Measurements from ENCODE around the gene RHO.

GRCh38 chr3:129501630-129502029 is 26.8 kb upstream of the RHO start:
- TF ChIP-seq CTCF (IDR thresholded peaks at IDR 0.05; ENCODE audit: poor library complexity) (no peak), EZH2phosphoT487 (IDR thresholded peaks at IDR 0.05; ENCODE audit: low read depth, severe bottlenecking, unreplicated experiment) (no peak)
